Neuronal stem cell (in vitro differentiated cells): ENCODE data around the gene HACD2.

ENCODE experiments used
- DNase-seq: peaks from one replicate; pipeline ENCODE4 v3.0.0-alpha.2; 2013; ENCODE audit warnings: low spot score
- H2AFZ ChIP-seq: one replicate; pipeline ENCODE4 v1.6.1; 2013; ENCODE audit warnings: mild to moderate bottlenecking, low read length, inconsistent platforms
- H2AK5ac ChIP-seq: 2 replicates; pipeline ENCODE4 v1.6.1; 2013; ENCODE audit warnings: low read depth, mild to moderate bottlenecking, inconsistent platforms, low read length, moderate library complexity, mixed read lengths
- H2BK120ac ChIP-seq: 2 replicates; pipeline ENCODE4 v1.6.1; 2013; ENCODE audit warnings: low read depth, mild to moderate bottlenecking, inconsistent platforms, low read length, moderate library complexity, mixed read lengths
- H2BK12ac ChIP-seq: one replicate; pipeline ENCODE4 v1.6.1; 2013; ENCODE audit warnings: low read length, inconsistent platforms
- H2BK15ac ChIP-seq: 2 replicates; pipeline ENCODE4 v1.6.1; 2013; ENCODE audit warnings: mild to moderate bottlenecking, low read length, inconsistent platforms, mixed read lengths
- H2BK5ac ChIP-seq: one replicate; pipeline ENCODE4 v1.6.1; 2013; ENCODE audit warnings: inconsistent platforms, mild to moderate bottlenecking, low read length, moderate library complexity
- H3K14ac ChIP-seq: one replicate; pipeline ENCODE4 v1.6.1; 2013; ENCODE audit warnings: low read length, inconsistent platforms
- H3K18ac ChIP-seq: 2 replicates; pipeline ENCODE4 v1.6.1; 2013; ENCODE audit warnings: low read length, inconsistent platforms
- H3K23ac ChIP-seq: 2 replicates; pipeline ENCODE4 v1.6.1; 2013; ENCODE audit warnings: low read depth, mild to moderate bottlenecking, mixed read lengths, low read length, inconsistent platforms; ENCODE audit not compliant: poor library complexity
- H3K27ac ChIP-seq: replicated peaks from 3 replicates; pipeline ENCODE4 v1.5.1; 2013; ENCODE audit warnings: low read length, inconsistent platforms
- H3K27me3 ChIP-seq, 3 experiments: 2 replicates each; pipeline ENCODE4 v1.6.1; 2013; ENCODE audit warnings: low read length in 3 of 3, mild to moderate bottlenecking in 2 of 3, inconsistent platforms in 1 of 3, low read depth in 1 of 3, mixed read lengths in 1 of 3, moderate library complexity in 1 of 3; ENCODE audit not compliant: control insufficient read depth in 3 of 3, insufficient read depth in 3 of 3
- H3K36me3 ChIP-seq, 2 donors: replicated peaks in 1 of 2; 2 replicates each; pipeline ENCODE4 v1.6.1; 2013; ENCODE audit warnings: low read length in 2 of 2; ENCODE audit not compliant: control insufficient read depth in 2 of 2, insufficient read depth in 2 of 2
- H3K4ac ChIP-seq: 2 replicates; pipeline ENCODE4 v1.6.1; 2013; ENCODE audit warnings: inconsistent platforms, mild to moderate bottlenecking, low read length, moderate library complexity
- H3K4me1 ChIP-seq, 2 donors: 1 replicate in 1 of 2; 2 replicates in 1 of 2; pipeline ENCODE4 v1.6.1; 2013; ENCODE audit warnings: low read length in 2 of 2, low read depth in 1 of 2; ENCODE audit not compliant: control insufficient read depth in 2 of 2, insufficient read depth in 1 of 2
- H3K4me2 ChIP-seq: one replicate; pipeline ENCODE4 v1.6.1; 2013; ENCODE audit warnings: mild to moderate bottlenecking, low read length, inconsistent platforms; ENCODE audit not compliant: insufficient read depth, poor library complexity, severe bottlenecking
- H3K4me3 ChIP-seq, 2 donors: 2 replicates each; pipeline ENCODE4 v1.5.1; 2013; ENCODE audit warnings: low read length in 2 of 2, mild to moderate bottlenecking in 2 of 2, inconsistent platforms in 1 of 2, moderate library complexity in 1 of 2
- H3K79me1 ChIP-seq: one replicate; pipeline ENCODE4 v1.6.1; 2013; ENCODE audit warnings: low read depth, mild to moderate bottlenecking, inconsistent platforms, low read length, moderate library complexity
- H3K9ac ChIP-seq: one replicate; pipeline ENCODE4 v1.6.1; 2013; ENCODE audit warnings: mild to moderate bottlenecking, low read depth, low read length, inconsistent platforms; ENCODE audit not compliant: poor library complexity
- H3K9me3 ChIP-seq, 2 donors: replicated peaks in 1 of 2; 2 replicates each; pipeline versions ENCODE3 to v1.6.1; 2013; ENCODE audit warnings: low read length in 2 of 2, mild to moderate bottlenecking in 2 of 2, inconsistent platforms in 1 of 2, low read depth in 1 of 2, mixed read lengths in 1 of 2, moderate library complexity in 1 of 2; ENCODE audit not compliant: control insufficient read depth in 2 of 2, insufficient read depth in 1 of 2
- H4K8ac ChIP-seq: one replicate; pipeline ENCODE4 v1.6.1; 2013; ENCODE audit warnings: low read depth, mild to moderate bottlenecking, inconsistent platforms, low read length, moderate library complexity
- H4K91ac ChIP-seq: one replicate; pipeline ENCODE4 v1.6.1; 2013; ENCODE audit warnings: low read length, low read depth, mild to moderate bottlenecking, inconsistent platforms; ENCODE audit not compliant: poor library complexity
- WGBS, 2 donors: extraction: QIAGEN DNeasy Blood & Tissue Kit; methylation state at CpG; one replicate each; pipeline ENCODE4 v1.1.7; 2013; ENCODE audit warnings: missing lambda C conversion rate in 2 of 2, mixed read lengths in 1 of 2; ENCODE audit not compliant: insufficient read length in 2 of 2, insufficient replicate concordance in 1 of 2; ENCODE audit errors: extremely low coverage in 2 of 2; 5-methylcytosine and 5-hydroxymethylcytosine counted together

Gene HACD2

DNA sequence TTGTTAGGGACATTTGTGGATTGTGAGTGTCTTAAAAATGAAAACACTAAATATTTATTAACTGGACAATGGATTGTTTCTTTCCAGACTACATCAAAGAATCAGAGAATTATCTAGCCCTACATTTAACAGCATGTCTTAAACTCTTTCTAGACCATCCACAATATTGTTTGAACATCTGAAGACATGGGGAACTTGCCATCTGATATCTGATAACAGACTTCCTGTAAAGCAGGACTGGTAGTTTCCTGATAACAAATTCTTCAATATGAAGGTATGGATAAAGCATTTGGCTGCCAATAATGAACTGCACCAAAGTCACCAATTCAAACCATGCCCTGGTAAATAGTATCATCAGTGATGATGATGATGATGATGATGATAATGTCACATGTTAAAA lies 26.2 kb upstream of the HACD2 start:
- Histone ChIP-seq H3K23ac (no peak overlapping the region), H2AK5ac (no peak overlapping the region), H4K8ac (no peak overlapping the region), H3K18ac (no peak overlapping the region), H3K4me2 (no peak overlapping the region), H2BK12ac (no peak overlapping the region), H2BK5ac (no peak overlapping the region), H2BK120ac (no peak overlapping the region), H4K91ac (no peak overlapping the region), H3K27ac (no peak overlapping the region), H3K4me1 (no peaks in the 10 kb centered on the region), H3K4me3 (no peak overlapping the region), H3K27me3 (peaks cover 0 to 2% (median 0%) of the 10 kb centered on the region in 3 experiments), H3K4ac (no peak overlapping the region), H3K14ac (no peak overlapping the region), H3K9ac (no peak overlapping the region), H3K36me3 (peaks cover 10 to 72% of the 10 kb centered on the region in 2 donors), H3K9me3 (no peaks in the 10 kb centered on the region), H2BK15ac (no peak overlapping the region), H3K79me1 (peaks cover 2% of the 10 kb centered on the region), H2AFZ (no peak overlapping the region)
- no peak for DNase-seq

DNA sequence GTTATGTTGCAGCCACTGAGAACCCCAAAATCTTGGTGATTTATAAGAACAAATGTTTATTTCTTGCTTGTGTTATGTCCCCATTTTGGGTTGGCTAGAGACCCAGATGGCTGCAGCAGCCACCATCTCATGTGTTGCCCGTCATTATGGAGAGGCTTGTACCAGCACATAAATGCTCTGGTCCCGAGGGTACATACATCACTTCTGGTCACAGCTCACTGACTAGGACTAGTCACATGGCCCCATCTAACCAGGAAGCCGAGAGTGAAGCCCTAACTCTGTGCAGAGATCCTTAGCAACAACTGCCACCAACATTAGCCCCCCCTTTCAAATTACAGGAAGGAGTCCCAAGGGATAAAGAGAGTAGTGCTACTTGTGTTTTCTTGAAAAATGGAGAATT lies 25.5 kb upstream of the HACD2 start:
- H3K4me3 ChIP-seq = no peak overlapping the region
- H2BK5ac ChIP-seq = no peak overlapping the region
- H3K4ac ChIP-seq = no peak overlapping the region
- H3K23ac ChIP-seq = no peak overlapping the region
- H3K79me1 ChIP-seq = peaks cover 2% of the 10 kb centered on the region
- no peak overlapping the region for H2BK15ac ChIP-seq
- H3K14ac ChIP-seq = peak overlapping the region; percentile 21
- no peak overlapping the region for H2BK12ac ChIP-seq
- DNase-seq = no peak
- H4K91ac ChIP-seq = no peak overlapping the region
- H2BK120ac ChIP-seq = no peak overlapping the region
- H3K36me3 ChIP-seq = peaks cover 10 to 66% of the 10 kb centered on the region in 2 donors
- no CpG with 5 or more reads among the region's 3 CpGs for WGBS, 2 donors
- H3K18ac ChIP-seq = no peak overlapping the region
- no peak overlapping the region for H4K8ac ChIP-seq
- no peak overlapping the region for H3K4me2 ChIP-seq
- H3K9me3 ChIP-seq = no peaks in the 10 kb centered on the region
- H3K4me1 ChIP-seq = no peaks in the 10 kb centered on the region
- no peak overlapping the region for H3K27ac ChIP-seq
- no peak overlapping the region for H3K9ac ChIP-seq
- peaks cover 0 to 2% (median 0%) of the 10 kb centered on the region in 3 experiments for H3K27me3 ChIP-seq
- no peak overlapping the region for H2AFZ ChIP-seq
- H2AK5ac ChIP-seq = no peak overlapping the region

GRCh38 chr3:123609063-123609462 lies 24.2 kb upstream of the HACD2 start:
- Histone ChIP-seq H3K18ac (no peak overlapping the region), H2BK15ac (no peak overlapping the region), H2AK5ac (no peak overlapping the region), H3K27ac (no peak overlapping the region), H4K8ac (no peak overlapping the region), H3K14ac (no peak overlapping the region), H4K91ac (no peak overlapping the region), H3K4me1 (no peaks in the 10 kb centered on the region), H3K23ac (no peak overlapping the region), H3K4ac (no peak overlapping the region), H3K9me3 (no peaks in the 10 kb centered on the region), H3K79me1 (peaks cover 2% of the 10 kb centered on the region), H3K27me3 (peaks cover 0 to 2% (median 0%) of the 10 kb centered on the region in 3 experiments), H3K4me2 (no peak overlapping the region), H2BK12ac (no peak overlapping the region), H3K36me3 (peaks cover 10 to 60% of the 10 kb centered on the region in 2 donors), H2BK5ac (no peak overlapping the region), H3K9ac (no peak overlapping the region), H2BK120ac (no peak overlapping the region), H2AFZ (no peak overlapping the region), H3K4me3 (no peak overlapping the region)
- no CpG with 5 or more reads among the region's 5 CpGs for WGBS, 2 donors
- DNase-seq = no peak

DNA sequence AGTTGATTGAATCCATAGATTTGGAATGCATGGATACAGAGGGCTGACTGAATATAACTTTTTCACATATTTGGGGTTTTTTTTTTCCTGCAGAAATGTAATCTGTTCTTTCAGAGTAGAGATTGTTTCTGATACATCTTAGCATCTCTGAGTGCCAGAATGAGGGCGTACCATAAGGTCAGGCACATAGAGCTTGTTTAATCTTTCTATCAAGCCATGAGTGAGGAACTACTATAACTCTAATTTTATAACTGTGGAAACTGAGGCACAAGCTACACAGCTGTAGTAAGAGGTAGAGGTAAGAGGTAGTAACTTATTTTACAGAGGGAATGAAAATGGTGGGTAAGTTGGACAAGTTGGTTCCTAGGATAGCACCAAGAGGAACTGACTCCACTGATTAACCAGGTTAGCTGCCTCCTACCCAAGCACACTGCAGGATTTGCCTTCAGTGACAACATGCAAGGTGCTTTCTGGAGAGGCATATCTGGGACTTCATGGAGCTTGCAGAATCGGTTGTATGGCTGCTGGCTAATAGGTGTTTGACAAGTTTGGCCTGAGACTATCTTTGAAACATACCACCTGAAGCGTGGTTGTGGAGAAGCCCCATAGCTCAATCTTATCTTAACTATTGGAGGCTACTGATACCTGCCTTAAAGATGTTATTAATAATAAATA lies 23.5 kb upstream of the HACD2 start:
- no CpG with 5 or more reads among the region's 3 CpGs for WGBS, 2 donors
- Histone ChIP-seq H2AK5ac (no peak overlapping the region), H2BK120ac (no peak overlapping the region)

More for the DNA sequence above, 23.5 kb upstream of the HACD2 start:
- no peak overlapping the region for H3K14ac ChIP-seq
- no peak overlapping the region for H3K4me2 ChIP-seq
- no peak overlapping the region for H4K91ac ChIP-seq
- no peak overlapping the region for H2BK12ac ChIP-seq
- no peak for DNase-seq
- no peak overlapping the region for H2BK15ac ChIP-seq
- no peak overlapping the region for H4K8ac ChIP-seq
- H3K27ac ChIP-seq = no peak overlapping the region
- H3K4ac ChIP-seq = no peak overlapping the region
- no peaks in the 10 kb centered on the region for H3K9me3 ChIP-seq
- H2BK5ac ChIP-seq = no peak overlapping the region
- H3K4me1 ChIP-seq = no peaks in the 10 kb centered on the region
- H3K18ac ChIP-seq = no peak overlapping the region
- H3K4me3 ChIP-seq = no peak overlapping the region
- H3K79me1 ChIP-seq = peaks cover 2% of the 10 kb centered on the region
- H3K9ac ChIP-seq = no peak overlapping the region
- H3K36me3 ChIP-seq = peaks cover 10 to 53% of the 10 kb centered on the region in 2 donors
- peaks cover 0 to 2% (median 0%) of the 10 kb centered on the region in 3 experiments for H3K27me3 ChIP-seq
- no peak overlapping the region for H3K23ac ChIP-seq
- no peak overlapping the region for H2AFZ ChIP-seq
